ENCODE measurements around the gene MRPS12. TPM values are rescaled to one million over a fixed set of nuclear protein-coding genes. Genes with fewer than 3 reads are reported as not detected.

The MRPS12 gene
- total RNA-seq, 1 experiment from 2014 or later = 81.3 TPM

- Mint-ChIP-seq H3K9me3 (peaks cover 0 to 3% of the 10 kb centered on the region in 2 experiments; a peak in 1 of 5 replicates), H3K4me3 (peak overlapping the region; percentile 81 to 86), H3K4me1 (peaks cover 15 to 18% of the 10 kb centered on the region in 2 experiments), H3K36me3 (ENCODE audit: insufficient read depth in 1 of 3, low read depth in 3 of 3) (peaks cover 2 to 15% (median 11%) of the 10 kb centered on the region in 3 experiments; a peak in 6 of 7 replicates), H3K27ac (peak overlapping the region; percentile 17 to 97 (median 88); a peak in 6 of 7 replicates), H3K27me3 (ENCODE audit: low read depth) (peaks cover 15% of the 10 kb centered on the region)
- DNase-seq = no peak
- H2BK12ac ChIP-seq (ENCODE audit: insufficient read length, low read depth, low read length) = no peak overlapping the region
- H2BK120ac ChIP-seq (ENCODE audit: low read depth, low read length, poor library complexity, severe bottlenecking) = no peak overlapping the region
- no peak overlapping the region for H3K27ac ChIP-seq (ENCODE audit: insufficient read length, low read depth, low read length)
- H3K18ac ChIP-seq (ENCODE audit: insufficient read length, low read depth, low read length) = peak overlapping the region; percentile 92
- peaks cover 2% of the 10 kb centered on the region; the same call in 1 of the 2 replicates for H3K4me1 ChIP-seq (ENCODE audit: insufficient read depth, low read length)
- H3K23me2 ChIP-seq (ENCODE audit: insufficient read length, low read depth, low read length, poor library complexity, severe bottlenecking) = no peaks in the 10 kb centered on the region
- H3K4me2 ChIP-seq (ENCODE audit: insufficient read depth, insufficient read length, low read length) = peak overlapping the region; percentile 76
- H3K79me2 ChIP-seq (ENCODE audit: insufficient read depth, low read length) = no peaks in the 10 kb centered on the region
- H3K27me3 ChIP-seq (ENCODE audit: insufficient read depth, low read length) = no peaks in the 10 kb centered on the region
- no peak overlapping the region for H4K8ac ChIP-seq (replicated peaks; ENCODE audit: insufficient read length, low read depth, low read length)
- H3T11ph ChIP-seq (ENCODE audit: low read length) = no peak overlapping the region
- no peak overlapping the region for H3K4ac ChIP-seq (ENCODE audit: low read depth, low read length)
- no peaks in the 10 kb centered on the region for H3K9me3 ChIP-seq (ENCODE audit: control insufficient read depth, low read depth, low read length)
- no peak overlapping the region for H3K56ac ChIP-seq (ENCODE audit: insufficient read length, low read depth, low read length)
- no peaks in the 10 kb centered on the region for H3K79me1 ChIP-seq (ENCODE audit: insufficient read depth, low read depth, low read length, poor library complexity, severe bottlenecking)
- no peak overlapping the region for H2BK20ac ChIP-seq (ENCODE audit: low read depth, low read length, poor library complexity, severe bottlenecking)
- H2AFZ ChIP-seq (ENCODE audit: low read length) = no peak overlapping the region
- no peaks in the 10 kb centered on the region for H4K20me1 ChIP-seq (ENCODE audit: control insufficient read depth, insufficient read depth, insufficient read length)
- no peak overlapping the region for H2BK5ac ChIP-seq (ENCODE audit: insufficient read length, low read length)
- peak overlapping the region; percentile 95 for H3K14ac ChIP-seq (ENCODE audit: insufficient read depth, low read length)
- no CpG with 5 or more reads among the region's 8 CpGs for WGBS (ENCODE audit: extremely low coverage, insufficient read length, low lambda C conversion rate)
- peak overlapping the region; percentile 74 for H3K9ac ChIP-seq (ENCODE audit: extremely low read depth, insufficient read length, low read length)
- no peak overlapping the region for H3K23ac ChIP-seq (ENCODE audit: insufficient read length, low read depth, low read length)
- TF ChIP-seq CTCF (conservative IDR thresholded peaks at IDR 0.05) = no peak
- no peak overlapping the region for H4K5ac ChIP-seq (ENCODE audit: insufficient read length, low read depth, low read length)
- H4K91ac ChIP-seq (ENCODE audit: insufficient read length, low read depth, low read length) = no peak overlapping the region
- no peak overlapping the region for H2AK5ac ChIP-seq (ENCODE audit: insufficient read length, low read length)
- no peak overlapping the region for H2BK15ac ChIP-seq (ENCODE audit: low read depth, low read length)
Measured at GRCh38 chr19:38900202-38900629, 30.5 kb upstream of the MRPS12 start.

Data from H9 (cell line).